ENCODE results near the gene WARS2. TPM values are rescaled to one million over a fixed set of nuclear protein-coding genes. Genes with fewer than 3 reads are reported as not detected.

WARS2 gene
- total RNA-seq, 1 donor from 2014 or later = 13.4 TPM

GRCh38 chr1:119040906-119041305, 99.5 kb downstream of the WARS2 start:
- no peak for TF ChIP-seq CTCF (IDR thresholded peaks at IDR 0.05)
- intact Hi-C loops (cut with DNase I) = no loop called here
- no peak overlapping the region for H3K4me3 ChIP-seq
- H3K9me3 ChIP-seq = no peaks in the 10 kb centered on the region
- no peak overlapping the region for H3K27ac ChIP-seq
- ATAC-seq (no peak), DNase-seq (no peak)
- no peaks in the 10 kb centered on the region for H3K27me3 ChIP-seq
- peaks cover 5% of the 10 kb centered on the region for H3K36me3 ChIP-seq
- H3K4me1 ChIP-seq = no peaks in the 10 kb centered on the region

GRCh38 chr1:119040489-119040888, 100.0 kb downstream of the WARS2 start:
- ATAC-seq (no peak), DNase-seq (no peak)
- Histone ChIP-seq H3K27me3 (no peaks in the 10 kb centered on the region), H3K9me3 (no peaks in the 10 kb centered on the region), H3K36me3 (peaks cover 5% of the 10 kb centered on the region), H3K27ac (no peak overlapping the region), H3K4me3 (no peak overlapping the region), H3K4me1 (no peaks in the 10 kb centered on the region)
- intact Hi-C loops (cut with DNase I) = no loop called here
- TF ChIP-seq CTCF (IDR thresholded peaks at IDR 0.05) = no peak

- DNase-seq = no peak
These were observed 102.1 kb downstream of the WARS2 start for GRCh38 chr1:119038363-119038762.

GRCh38 chr1:119034359-119034758, 106.1 kb downstream of the WARS2 start:
- ATAC-seq = no peak
- no peaks in the 10 kb centered on the region for H3K27me3 ChIP-seq
- H3K4me3 ChIP-seq = no peak overlapping the region
- H3K27ac ChIP-seq = no peak overlapping the region
- H3K36me3 ChIP-seq = peaks cover 16% of the 10 kb centered on the region
- no peaks in the 10 kb centered on the region for H3K4me1 ChIP-seq
- intact Hi-C loops (cut with DNase I) = no loop called here
- DNase-seq = no peak
- TF ChIP-seq CTCF (IDR thresholded peaks at IDR 0.05) = no peak
- no peaks in the 10 kb centered on the region for H3K9me3 ChIP-seq

More at GRCh38 chr1:119038363-119038762, 102.1 kb downstream of the WARS2 start:
- Histone ChIP-seq H3K27ac (no peak overlapping the region), H3K36me3 (peaks cover 10% of the 10 kb centered on the region), H3K4me3 (no peak overlapping the region), H3K4me1 (no peaks in the 10 kb centered on the region), H3K9me3 (no peaks in the 10 kb centered on the region), H3K27me3 (no peaks in the 10 kb centered on the region)
- intact Hi-C loops (cut with DNase I) = no loop called here
- TF ChIP-seq CTCF (IDR thresholded peaks at IDR 0.05) = no peak
- no peak for ATAC-seq

GRCh38 chr1:119032986-119033385, 107.5 kb downstream of the WARS2 start:
- Histone ChIP-seq H3K27me3 (no peaks in the 10 kb centered on the region), H3K4me3 (no peak overlapping the region), H3K27ac (no peak overlapping the region), H3K9me3 (no peaks in the 10 kb centered on the region), H3K36me3 (peaks cover 16% of the 10 kb centered on the region), H3K4me1 (no peaks in the 10 kb centered on the region)
- no peak for TF ChIP-seq CTCF (IDR thresholded peaks at IDR 0.05)
- ATAC-seq (no peak), DNase-seq (no peak)
- intact Hi-C loops (cut with DNase I) = no loop called here

GRCh38 chr1:119027759-119028158, 112.7 kb downstream of the WARS2 start:
- TF ChIP-seq CTCF (IDR thresholded peaks at IDR 0.05) = no peak
- Histone ChIP-seq H3K9me3 (no peaks in the 10 kb centered on the region), H3K27ac (no peak overlapping the region), H3K4me3 (no peak overlapping the region), H3K4me1 (no peaks in the 10 kb centered on the region), H3K27me3 (no peaks in the 10 kb centered on the region), H3K36me3 (peaks cover 9% of the 10 kb centered on the region)
- ATAC-seq (no peak), DNase-seq (no peak)
- intact Hi-C loops (cut with DNase I) = no loop called here

All from upper lobe of right lung (tissue), 1 donor.